Neural progenitor cell (in vitro differentiated cells): ENCODE results near the gene PLP1. TPM values are rescaled to one million over a fixed set of nuclear protein-coding genes. Genes with fewer than 3 reads are reported as not detected.

Source experiments
- DNase-seq: peaks from one replicate; pipeline ENCODE4 v3.0.0-alpha.2; 2016; ENCODE audit warnings: low spot score
- H2AFZ ChIP-seq: fragments of 200-600 bp; sonication (generic); replicated peaks from 2 replicates; pipeline ENCODE4 v1.6.1; 2016; ENCODE audit warnings: antibody characterized with exemption
- H3F3A ChIP-seq: fragments of 200-600 bp; sonication (generic); 2 replicates; pipeline ENCODE4 v1.6.1; 2016; ENCODE audit warnings: antibody characterized with exemption, low read depth
- H3K27ac ChIP-seq: fragments of 200-600 bp; sonication (generic); 2 replicates; pipeline ENCODE4 v1.5.1; 2016; ENCODE audit warnings: mild to moderate bottlenecking
- H3K27me3 ChIP-seq: fragments of 200-600 bp; sonication (generic); 2 replicates; pipeline ENCODE4 v1.6.1; 2016; ENCODE audit warnings: mild to moderate bottlenecking, moderate library complexity
- H3K36me3 ChIP-seq: fragments of 200-600 bp; sonication (generic); 2 replicates; pipeline ENCODE4 v1.5.1; 2016
- H3K4me1 ChIP-seq: fragments of 200-600 bp; sonication (generic); 2 replicates; pipeline ENCODE4 v1.6.1; 2016; ENCODE audit warnings: mixed run types
- H3K4me2 ChIP-seq: fragments of 200-600 bp; sonication (generic); 2 replicates; pipeline ENCODE4 v1.6.1; 2016
- H3K4me3 ChIP-seq: fragments of 200-600 bp; sonication (generic); 2 replicates; pipeline ENCODE4 v1.5.1; 2016
- H3K79me2 ChIP-seq: fragments of 200-600 bp; sonication (generic); 2 replicates; pipeline ENCODE4 v1.6.1; 2016; ENCODE audit warnings: low read depth
- H3K9ac ChIP-seq: fragments of 200-600 bp; sonication (generic); 2 replicates; pipeline ENCODE4 v1.6.1; 2016
- H3K9me3 ChIP-seq: fragments of 200-600 bp; sonication (generic); 2 replicates; pipeline ENCODE4 v1.5.1; 2016; ENCODE audit warnings: low read depth
- H4K20me1 ChIP-seq: fragments of 200-600 bp; sonication (generic); 2 replicates; pipeline ENCODE4 v1.6.1; 2016; ENCODE audit warnings: low read depth
- H3K27ac Mint-ChIP-seq: 3 replicates; pipeline ENCODE4 v1.8.0; 2021; ENCODE audit warnings: mixed read lengths
- H3K27me3 Mint-ChIP-seq: 2 replicates; pipeline ENCODE4 v1.8.0; 2022; ENCODE audit warnings: low read depth, mild to moderate bottlenecking, inconsistent platforms, moderate library complexity, mixed read lengths; ENCODE audit not compliant: insufficient read depth
- H3K36me3 Mint-ChIP-seq: 3 replicates; pipeline ENCODE4 v1.8.0; 2021; ENCODE audit warnings: mixed read lengths
- H3K4me1 Mint-ChIP-seq: 3 replicates; pipeline ENCODE4 v1.8.0; 2021; ENCODE audit warnings: mixed read lengths
- H3K4me3 Mint-ChIP-seq: 3 replicates; pipeline ENCODE4 v1.8.0; 2021; ENCODE audit warnings: mild to moderate bottlenecking, moderate library complexity, mixed read lengths
- H3K9me3 Mint-ChIP-seq: 3 replicates; pipeline ENCODE4 v1.8.0; 2020; ENCODE audit warnings: mixed read lengths
- CTCF ChIP-seq: fragments of 200-600 bp; sonication (generic); IDR thresholded peaks from 2 replicates; pipeline ENCODE4 v1.5.1; 2017; ENCODE audit warnings: antibody characterized with exemption, mild to moderate bottlenecking
- EZH2 ChIP-seq: fragments of 200-600 bp; sonication (generic); IDR thresholded peaks from 2 replicates; pipeline ENCODE4 v1.6.1; 2017; ENCODE audit warnings: antibody characterized with exemption, mild to moderate bottlenecking, moderate library complexity
- EZH2phosphoT487 ChIP-seq: fragments of 200-600 bp; sonication (generic); IDR thresholded peaks from 2 replicates; pipeline ENCODE4 v1.6.1; 2017; ENCODE audit warnings: antibody characterized with exemption
- total RNA-seq: library from RNA; depleted of rRNA; stranded (reverse); fragments of >200 nt; gene quantifications from 2 replicates; pipeline ENCODE4 v1.2.3, GENCODE V29; 2015; ENCODE audit warnings: low replicate concordance

Gene PLP1
- 106 and 107 TPM in 2 replicates for total RNA-seq

- peak within 1 kb of the TSS; percentile 29 for H3K27ac ChIP-seq
- no peaks in the 10 kb centered on the region for H3K9me3 Mint-ChIP-seq
- DNase-seq = peak; percentile 61
- no peaks in the 10 kb centered on the region for H3K36me3 ChIP-seq
- H3K27me3 ChIP-seq = no peaks in the 10 kb centered on the region
- H3K4me1 ChIP-seq = peaks cover 58% of the 10 kb centered on the region
- H3K27ac Mint-ChIP-seq = peak within 1 kb of the TSS; percentile 86
- TF ChIP-seq EZH2 = no peak
- TF ChIP-seq EZH2phosphoT487 = no peak
- TF ChIP-seq CTCF = no peak
- H4K20me1 ChIP-seq = peaks cover 3% of the 10 kb centered on the region
- no peaks in the 10 kb centered on the region for H3K9me3 ChIP-seq
- peak within 1 kb of the TSS; percentile 87 for H2AFZ ChIP-seq
- H3K36me3 Mint-ChIP-seq = no peaks in the 10 kb centered on the region
- H3K4me1 Mint-ChIP-seq = peaks cover 57% of the 10 kb centered on the region
- peak within 1 kb of the TSS; percentile 49 for H3K4me3 ChIP-seq
- H3K27me3 Mint-ChIP-seq = peaks cover 8% of the 10 kb centered on the region
- peak within 1 kb of the TSS; percentile 38 for H3K9ac ChIP-seq
- H3F3A ChIP-seq = peaks cover 41% of the 10 kb centered on the region
- peak within 1 kb of the TSS; percentile 85 for H3K4me2 ChIP-seq
- H3K4me3 Mint-ChIP-seq = peak within 1 kb of the TSS; percentile 78
- H3K79me2 ChIP-seq = peaks cover 33% of the 10 kb centered on the region
Observed at GRCh38 chrX:103776546-103776945, at the start of gene PLP1. Gene PLP1, plus strand, starts transcription at chrX:103776840. Its CDS starts 156 bp downstream, at chrX:103776996.

- Mint-ChIP-seq H3K27ac (no peak overlapping the region), H3K4me1 (peaks cover 43% of the 10 kb centered on the region), H3K4me3 (no peak overlapping the region), H3K36me3 (no peaks in the 10 kb centered on the region), H3K9me3 (no peaks in the 10 kb centered on the region), H3K27me3 (peaks cover 13% of the 10 kb centered on the region)
- DNase-seq = peak; percentile 52
- peaks cover 19% of the 10 kb centered on the region for H3F3A ChIP-seq
- H3K27me3 ChIP-seq = no peaks in the 10 kb centered on the region
- H3K36me3 ChIP-seq = no peaks in the 10 kb centered on the region
- H2AFZ ChIP-seq = peak overlapping the region; percentile 13
- H3K27ac ChIP-seq = no peak overlapping the region
- peak overlapping the region; percentile 41 for H3K4me2 ChIP-seq
- TF ChIP-seq CTCF = no peak
- no peak for TF ChIP-seq EZH2phosphoT487
- TF ChIP-seq EZH2 = no peak
- no peaks in the 10 kb centered on the region for H4K20me1 ChIP-seq
- no peaks in the 10 kb centered on the region for H3K79me2 ChIP-seq
- H3K4me1 ChIP-seq = peaks cover 51% of the 10 kb centered on the region
- no peak overlapping the region for H3K9ac ChIP-seq
- no peaks in the 10 kb centered on the region for H3K9me3 ChIP-seq
- no peak overlapping the region for H3K4me3 ChIP-seq
Observed at GRCh38 chrX:103727115-103727514, 49.5 kb upstream of the PLP1 start.

- Histone ChIP-seq H3K36me3 (no peaks in the 10 kb centered on the region), H3K27ac (no peak overlapping the region), H4K20me1 (no peaks in the 10 kb centered on the region), H3K27me3 (no peaks in the 10 kb centered on the region), H3K4me3 (no peak overlapping the region), H3K79me2 (no peaks in the 10 kb centered on the region), H3K4me1 (peaks cover 52% of the 10 kb centered on the region), H3K9me3 (no peaks in the 10 kb centered on the region), H3K9ac (no peak overlapping the region), H3F3A (peaks cover 19% of the 10 kb centered on the region), H3K4me2 (peak overlapping the region; percentile 38), H2AFZ (peak overlapping the region; percentile 19)
- TF ChIP-seq CTCF (no peak), EZH2phosphoT487 (no peak), EZH2 (no peak)
- H3K4me1 Mint-ChIP-seq = peaks cover 43% of the 10 kb centered on the region
- H3K9me3 Mint-ChIP-seq = no peaks in the 10 kb centered on the region
- H3K4me3 Mint-ChIP-seq = no peak overlapping the region
- peaks cover 14% of the 10 kb centered on the region for H3K27me3 Mint-ChIP-seq
- H3K27ac Mint-ChIP-seq = no peak overlapping the region
- no peak for DNase-seq
- no peaks in the 10 kb centered on the region for H3K36me3 Mint-ChIP-seq
Observed at GRCh38 chrX:103729015-103729414, 47.6 kb upstream of the PLP1 start.
